Stimulated activated CD8-positive, alpha-beta memory T cell treated with anti-CD3 and anti-CD28 coated beads, Interleukin-4, amount 100 ng/mL, for 4 hours (primary cell): ENCODE results near the gene HJURP.

Experiments
- DNase-seq, 2 donors: peaks; one replicate each; pipeline ENCODE4 v3.0.0-alpha.2; 2020; ENCODE audit warnings: low read depth in 2 of 2, low spot score in 1 of 2

Gene HJURP

DNA sequence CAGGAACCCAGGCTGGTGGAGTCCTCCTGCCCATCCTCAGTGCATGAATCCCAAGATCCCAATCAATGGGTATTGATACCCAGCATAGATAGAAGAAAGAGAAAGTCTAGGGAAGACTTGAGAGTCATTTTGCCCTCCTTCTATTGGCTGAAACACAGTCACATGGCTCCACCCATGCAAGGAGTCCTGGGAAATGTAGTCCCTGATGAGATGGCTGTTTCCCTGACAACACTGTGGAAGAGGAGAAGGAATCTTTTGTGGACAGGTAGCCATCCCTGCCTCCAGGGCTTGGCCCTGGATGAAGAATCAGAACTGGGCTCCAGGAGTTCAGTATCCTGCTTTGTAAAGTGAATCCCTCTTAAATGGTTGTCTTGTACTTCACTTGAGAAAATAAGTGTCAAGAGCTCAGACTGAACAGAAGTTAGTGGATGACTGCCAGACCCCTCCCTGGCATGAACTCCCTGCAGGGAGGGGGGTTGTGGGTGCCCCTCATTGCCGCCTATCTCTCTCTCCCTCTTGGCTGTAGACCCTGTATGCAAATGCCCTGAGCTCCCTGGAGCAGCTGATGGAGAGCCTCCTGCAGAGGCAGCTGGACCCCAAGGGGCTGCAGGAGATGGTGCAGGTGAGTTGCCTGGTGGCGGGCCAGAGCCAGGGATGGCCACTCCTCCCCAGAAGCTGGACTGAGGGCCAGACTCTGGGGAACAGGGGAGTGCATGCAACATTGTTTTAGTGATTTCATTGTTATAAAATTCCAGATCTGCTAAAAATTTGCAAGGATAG is 40.1 kb downstream of the HJURP start:
- DNase-seq, result no peak

DNA sequence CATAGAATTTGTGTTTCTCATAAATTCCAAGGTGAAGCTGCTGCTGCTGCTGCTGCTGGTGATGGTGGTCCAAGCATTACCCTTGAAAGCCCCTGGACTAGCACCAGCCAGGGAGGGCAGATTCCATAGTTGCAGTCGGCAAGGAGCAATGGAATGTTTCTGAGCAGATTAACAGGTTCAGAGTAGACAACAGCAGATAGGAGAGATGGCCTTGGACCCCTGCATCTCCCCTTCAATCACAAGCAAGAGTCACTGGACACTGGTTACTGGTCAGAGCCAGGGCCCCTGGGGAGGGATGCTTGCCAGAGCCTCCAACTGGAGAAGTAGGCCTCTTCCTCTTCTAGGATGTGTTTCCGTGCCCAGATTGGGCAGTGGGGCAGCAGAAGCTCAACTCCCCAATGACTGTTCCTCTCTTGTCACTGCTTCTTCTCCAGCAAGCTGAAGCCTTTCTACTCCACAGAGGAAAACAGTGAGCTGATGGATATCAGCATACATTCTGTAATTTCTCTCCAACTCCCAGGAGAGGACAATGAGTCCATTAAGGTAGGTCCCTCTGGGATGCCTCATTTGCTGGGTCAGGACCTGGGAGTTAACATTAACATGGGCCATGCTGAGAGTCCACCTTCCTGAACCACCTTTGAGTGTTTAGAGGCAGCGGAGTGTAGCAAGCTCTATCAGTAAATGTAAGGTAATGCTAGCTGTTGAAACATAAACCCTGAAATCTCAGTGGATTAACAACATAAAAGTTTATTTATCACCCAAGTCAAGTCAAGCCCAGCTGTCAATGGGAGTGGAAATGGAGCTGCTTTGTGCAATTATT is 40.9 kb downstream of the HJURP start:
- DNase-seq, result no peak

DNA sequence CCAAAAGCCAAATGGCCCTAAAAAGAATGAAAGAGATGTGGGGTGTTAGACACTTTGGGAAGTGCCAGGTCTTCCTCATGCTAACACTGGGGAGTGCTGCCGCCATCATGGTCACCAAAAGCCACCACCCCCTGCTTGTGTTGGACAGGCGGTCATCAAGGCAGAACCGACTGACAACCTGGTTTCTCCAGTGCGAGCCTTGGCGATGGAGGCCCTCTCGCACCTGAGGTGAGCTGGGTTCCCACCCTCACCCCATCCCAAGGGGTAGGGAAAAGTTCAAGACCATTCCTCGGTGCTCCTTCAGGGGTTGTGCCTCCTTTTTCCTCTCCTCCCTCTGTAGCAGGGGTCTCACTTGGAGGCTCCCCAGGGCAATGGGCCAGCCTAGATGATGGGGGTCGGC is 42.6 kb downstream of the HJURP start:
- no peak for DNase-seq

DNA sequence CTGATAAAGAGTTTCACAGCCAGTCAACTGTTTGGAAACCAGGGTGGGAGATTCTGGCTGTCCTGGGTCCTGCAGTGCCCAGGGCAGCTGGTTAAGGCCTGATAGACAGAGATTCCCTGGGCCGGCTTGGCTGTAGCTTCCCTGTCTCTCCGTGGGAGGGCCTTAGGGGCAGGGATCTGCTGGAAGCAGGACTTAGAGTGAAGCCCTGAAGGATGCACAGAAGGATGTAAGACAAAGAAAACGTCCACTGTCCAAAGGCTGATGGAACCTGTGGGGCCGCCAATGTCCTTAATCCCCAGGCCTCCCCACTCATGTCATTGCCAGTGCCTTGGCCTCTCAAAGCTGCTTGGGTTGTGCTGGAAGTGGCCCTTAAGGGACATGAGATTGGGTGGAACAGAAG is 43.2 kb downstream of the HJURP start:
- no peak for DNase-seq

DNA sequence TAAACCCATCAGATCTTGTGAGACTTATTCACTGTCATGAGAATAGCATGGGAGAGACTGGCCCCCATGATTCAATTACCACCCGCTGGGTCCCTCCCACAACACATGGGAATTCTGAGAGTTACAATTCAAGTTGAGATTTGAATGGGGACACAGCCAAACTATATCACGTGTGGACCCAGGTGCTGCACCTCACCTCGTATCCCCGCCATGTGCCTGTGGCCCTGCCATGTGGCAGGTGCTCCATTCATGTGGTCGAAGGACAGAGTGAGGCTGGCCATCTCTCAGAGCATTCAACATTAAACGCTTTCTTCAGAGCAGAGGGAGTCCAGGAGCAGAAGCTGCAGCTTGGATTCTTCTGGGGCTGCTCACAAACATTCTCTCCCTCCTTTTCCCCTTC is 44.0 kb downstream of the HJURP start:
- DNase-seq, result no peak

DNA sequence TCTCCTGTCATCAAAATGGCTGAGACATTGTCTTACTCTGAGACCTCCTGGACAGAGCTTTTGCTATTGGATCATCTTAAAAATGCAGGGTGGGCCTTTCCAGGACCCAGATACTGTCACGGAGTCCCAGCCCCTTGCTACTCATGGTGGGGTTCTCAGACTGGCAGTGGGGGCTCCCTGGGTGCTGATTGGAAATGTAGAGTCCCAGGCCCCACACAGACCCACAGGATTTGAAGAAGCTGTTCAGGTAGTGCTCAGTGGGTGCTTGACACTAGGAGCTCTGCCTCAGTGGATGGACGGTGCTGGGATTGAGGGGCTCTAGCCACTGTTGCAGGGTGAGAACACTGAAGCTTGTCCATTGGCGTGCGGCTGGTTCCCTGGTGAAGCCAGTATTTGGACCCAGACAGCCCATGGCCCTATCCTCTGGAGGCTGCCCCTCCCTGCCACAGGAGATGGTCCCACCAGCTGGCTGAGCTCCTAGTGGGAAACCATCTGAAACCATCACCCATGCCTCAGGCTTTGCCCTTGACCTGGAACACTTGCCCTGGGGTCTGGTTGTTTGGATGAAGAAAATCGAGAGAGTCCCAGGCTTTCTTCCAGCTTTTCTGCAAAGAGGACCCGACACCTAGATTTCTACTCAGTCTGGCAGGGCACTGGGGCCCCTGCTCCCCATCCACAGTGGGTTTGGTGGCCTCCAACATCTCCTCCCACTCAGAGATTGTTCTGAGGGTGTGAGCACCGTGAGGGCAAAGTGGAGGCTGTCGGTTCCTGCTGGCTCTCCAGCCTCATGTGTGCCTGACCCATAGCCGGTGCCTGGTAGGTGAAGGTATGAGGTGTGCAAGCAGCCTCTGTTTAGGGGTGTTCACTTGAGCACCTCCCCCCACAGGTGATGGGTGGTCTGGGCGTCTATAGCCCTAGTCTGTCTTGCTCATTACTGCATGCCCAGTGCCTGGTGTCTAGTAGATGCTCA is 46.1 kb downstream of the HJURP start:
- DNase-seq, result no peak

DNA sequence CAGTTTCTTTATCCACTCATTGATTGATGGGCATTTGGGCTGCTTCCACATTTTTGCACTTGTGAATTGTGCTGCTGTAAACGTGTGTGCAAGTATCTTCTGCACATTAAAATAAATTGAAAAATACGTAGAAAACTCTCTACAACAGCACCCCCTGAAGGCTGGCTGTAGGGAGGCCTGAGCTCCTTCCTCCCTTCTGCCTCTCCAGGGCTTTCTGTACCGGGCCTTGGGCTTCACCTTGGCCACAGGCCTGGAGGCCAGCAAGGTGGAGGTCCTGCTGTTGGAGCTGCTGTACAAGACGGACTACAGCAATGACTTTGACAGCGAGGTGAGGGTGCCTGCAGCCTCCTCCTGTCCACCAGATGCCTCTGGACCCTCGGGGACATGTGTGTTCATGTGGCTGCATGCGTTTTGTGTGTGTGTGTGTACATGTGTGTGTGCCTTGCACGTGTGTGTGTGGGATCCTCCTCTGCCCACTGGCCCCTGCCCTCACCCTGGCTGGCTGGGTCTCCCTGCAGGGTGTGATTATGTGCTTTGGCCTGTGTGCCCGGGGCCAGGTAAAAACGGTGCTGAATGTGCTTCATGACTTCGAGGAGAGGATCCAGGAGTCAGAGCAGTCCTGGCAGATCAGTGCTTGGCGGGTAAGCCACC is 47.0 kb downstream of the HJURP start:
- DNase-seq, result no peak

DNA sequence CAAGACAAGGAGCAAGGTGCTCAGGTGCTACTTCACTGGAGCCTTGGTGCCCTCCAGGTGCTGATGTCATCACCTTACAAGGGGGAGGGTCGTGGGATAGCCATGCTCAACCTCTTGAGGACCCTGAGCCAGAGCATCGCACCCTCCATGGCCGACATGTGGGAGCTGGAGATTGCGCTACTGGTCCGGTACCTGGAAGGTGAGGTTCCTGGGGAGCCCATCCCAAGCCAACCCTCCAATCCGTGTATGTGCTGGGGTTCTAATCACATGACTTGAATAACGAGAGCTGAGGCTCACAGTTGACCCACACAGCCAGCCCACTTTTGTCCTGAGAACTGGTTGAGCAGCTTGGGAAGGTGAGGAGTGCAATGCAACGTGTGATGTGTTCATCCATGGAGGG is 50.3 kb downstream of the HJURP start:
- no peak for DNase-seq

DNA sequence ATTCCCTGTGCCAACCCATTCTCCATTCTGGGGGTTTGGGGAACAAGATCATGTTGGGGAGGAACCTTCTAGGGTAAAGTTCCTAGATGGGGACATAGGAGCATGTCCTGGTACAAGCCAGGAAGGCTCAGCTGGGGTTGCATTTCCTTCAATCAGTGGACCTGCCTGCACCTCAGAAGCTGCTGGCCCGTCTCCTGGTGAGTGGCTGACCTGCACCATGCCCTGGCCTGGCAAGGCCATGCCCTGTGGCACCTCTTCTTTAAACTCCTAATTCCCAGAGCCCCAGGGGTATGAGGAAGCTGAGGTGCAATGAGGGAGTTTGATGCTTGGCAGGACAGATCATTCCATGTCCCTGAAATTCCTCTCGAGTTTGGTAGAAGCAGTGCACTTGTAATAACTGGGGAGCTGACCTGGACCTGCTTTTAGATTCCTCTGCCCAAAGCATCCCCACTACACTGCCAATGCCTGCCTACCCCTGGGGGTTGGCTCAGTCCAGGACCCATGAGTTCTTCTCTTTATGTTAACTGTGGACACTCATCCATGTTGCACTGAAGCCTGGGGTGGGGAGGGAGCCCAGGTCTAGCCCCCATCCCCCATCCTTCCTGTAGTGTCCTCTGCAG is 50.9 kb downstream of the HJURP start:
- DNase-seq, result no peak

DNA sequence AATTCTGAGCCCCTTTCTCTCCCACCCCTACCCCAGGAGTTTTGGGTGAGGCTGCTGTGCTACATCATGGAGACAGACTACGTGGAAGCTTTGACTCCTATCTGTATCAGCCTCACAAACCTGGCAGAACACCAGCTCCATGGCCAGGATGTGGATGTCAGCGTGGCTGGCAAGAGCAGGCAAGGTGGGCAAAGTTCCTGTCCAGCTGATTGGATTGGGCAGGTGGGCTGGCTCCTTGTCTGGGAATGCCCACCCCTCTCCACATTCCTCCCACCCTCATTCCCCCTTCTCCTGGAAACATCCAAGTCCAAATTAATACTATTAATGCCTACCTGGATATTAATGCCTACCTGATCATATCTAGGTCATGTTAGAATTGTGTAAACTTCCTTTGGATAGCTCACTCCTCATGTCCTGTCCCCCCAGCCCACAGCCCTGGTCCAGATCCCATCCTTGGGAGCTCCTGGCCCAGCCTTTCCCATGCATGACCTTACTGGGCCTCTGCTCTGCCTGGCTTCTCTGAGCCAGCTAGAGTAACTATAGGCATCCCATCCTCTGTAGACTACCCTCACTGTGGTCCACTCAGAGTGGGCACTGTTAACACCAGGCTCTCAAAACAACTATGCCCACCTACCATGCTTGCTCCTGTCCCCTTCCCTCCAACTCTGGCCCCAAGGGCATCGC is 52.1 kb downstream of the HJURP start:
- DNase-seq, result no peak

DNA sequence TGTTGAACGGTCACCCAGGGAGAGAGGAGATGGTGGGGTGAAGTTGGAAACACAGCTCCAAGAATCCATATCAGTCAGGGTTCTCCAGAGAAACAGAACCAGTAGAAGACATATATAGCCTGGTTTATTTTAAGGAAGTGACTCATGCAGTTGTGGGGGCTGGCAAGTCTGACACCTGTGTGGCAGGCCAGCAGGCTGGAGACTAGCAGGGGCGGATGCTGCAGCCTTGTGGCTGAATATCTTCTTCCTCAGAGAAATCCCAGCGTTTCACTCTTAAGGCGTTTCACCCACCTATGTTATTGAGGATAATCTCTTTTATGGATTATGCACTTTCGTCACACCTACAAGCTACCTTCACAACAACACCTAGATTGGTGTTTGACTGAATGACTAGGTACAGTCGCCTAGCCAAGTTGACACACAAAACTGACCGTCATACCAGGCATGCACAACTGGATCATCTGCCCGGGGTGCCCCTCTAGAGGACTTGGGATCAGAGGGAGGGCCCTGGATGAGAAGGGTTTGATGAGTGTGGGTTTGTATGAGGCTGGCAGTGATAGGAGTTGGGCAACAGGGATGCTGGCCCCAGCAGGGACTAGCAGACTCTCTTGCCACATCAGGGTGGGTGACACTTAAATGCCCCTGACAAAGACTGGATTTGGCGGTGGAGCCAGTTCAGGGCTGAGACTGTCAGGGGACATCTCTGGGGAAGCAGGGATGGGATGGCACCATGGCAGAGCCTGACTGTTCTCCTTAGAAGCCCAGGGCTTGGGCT is 52.8 kb downstream of the HJURP start:
- no peak for DNase-seq

DNA sequence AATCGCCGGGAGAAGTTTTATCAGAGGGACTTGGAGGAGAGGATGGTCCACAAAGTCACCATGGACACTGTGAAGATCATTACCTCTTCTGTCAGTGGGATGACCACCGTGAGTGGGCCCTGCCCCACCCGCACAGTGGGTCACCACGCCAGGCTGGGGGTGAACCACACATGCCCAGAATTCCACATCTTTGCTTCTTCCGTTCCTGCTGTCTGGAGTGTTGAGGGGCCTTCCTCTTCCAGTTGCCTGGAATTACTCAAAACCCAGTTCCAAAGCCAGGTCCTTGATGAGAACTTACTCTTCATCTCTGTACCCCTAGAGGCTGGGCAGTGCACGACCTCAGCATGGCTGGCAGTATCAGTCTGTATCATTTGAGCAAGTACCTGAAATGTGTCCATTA is 54.1 kb downstream of the HJURP start:
- no peak for DNase-seq

DNA sequence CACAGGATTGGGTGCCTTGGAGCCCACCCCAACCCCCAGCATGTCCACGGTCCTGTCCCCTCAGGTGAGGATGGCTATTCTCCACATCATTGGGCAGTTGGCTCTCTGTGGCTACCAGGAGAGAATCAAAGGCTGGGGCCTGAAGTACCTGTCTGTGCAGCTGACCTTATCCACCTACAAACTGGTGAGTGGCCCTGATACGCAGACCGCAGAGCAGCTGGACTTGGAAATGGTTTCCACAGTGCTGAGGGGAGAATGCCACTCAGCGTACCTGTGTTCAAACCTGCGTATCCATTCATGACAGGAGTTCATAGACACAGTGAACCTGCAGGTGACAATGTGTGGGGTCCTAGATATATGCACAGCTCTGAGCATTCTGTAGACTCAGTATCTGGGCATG is 54.6 kb downstream of the HJURP start:
- DNase-seq, result no peak

DNA sequence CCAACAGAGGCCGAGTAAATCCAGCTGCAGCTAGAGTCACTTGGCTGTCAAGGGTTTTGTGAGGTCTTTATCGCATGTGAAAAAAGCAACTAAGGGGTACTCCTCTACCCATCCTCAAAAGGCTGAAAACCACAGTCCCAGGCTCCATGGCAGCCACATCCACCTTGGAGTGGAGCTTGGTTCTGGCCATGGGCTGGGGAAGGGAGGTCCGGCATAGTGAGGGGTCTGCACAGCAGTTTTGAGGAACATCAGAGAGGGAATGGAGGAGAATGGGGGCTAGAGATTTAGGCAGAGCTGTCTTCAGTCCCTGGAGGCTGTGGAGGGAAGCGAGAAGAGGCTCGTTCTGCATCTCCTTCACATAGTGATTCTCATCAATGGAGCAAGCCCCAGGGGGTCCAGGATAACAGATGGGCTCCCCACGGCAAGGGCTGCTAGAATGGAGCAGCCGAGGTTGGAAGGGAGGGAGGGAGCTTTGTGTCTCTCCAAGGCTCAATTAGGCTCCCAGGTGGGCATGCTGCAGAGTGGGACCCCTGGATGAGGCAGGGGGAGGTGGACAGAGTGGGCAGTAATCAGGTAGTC is 55.2 kb downstream of the HJURP start:
- no peak for DNase-seq

DNA sequence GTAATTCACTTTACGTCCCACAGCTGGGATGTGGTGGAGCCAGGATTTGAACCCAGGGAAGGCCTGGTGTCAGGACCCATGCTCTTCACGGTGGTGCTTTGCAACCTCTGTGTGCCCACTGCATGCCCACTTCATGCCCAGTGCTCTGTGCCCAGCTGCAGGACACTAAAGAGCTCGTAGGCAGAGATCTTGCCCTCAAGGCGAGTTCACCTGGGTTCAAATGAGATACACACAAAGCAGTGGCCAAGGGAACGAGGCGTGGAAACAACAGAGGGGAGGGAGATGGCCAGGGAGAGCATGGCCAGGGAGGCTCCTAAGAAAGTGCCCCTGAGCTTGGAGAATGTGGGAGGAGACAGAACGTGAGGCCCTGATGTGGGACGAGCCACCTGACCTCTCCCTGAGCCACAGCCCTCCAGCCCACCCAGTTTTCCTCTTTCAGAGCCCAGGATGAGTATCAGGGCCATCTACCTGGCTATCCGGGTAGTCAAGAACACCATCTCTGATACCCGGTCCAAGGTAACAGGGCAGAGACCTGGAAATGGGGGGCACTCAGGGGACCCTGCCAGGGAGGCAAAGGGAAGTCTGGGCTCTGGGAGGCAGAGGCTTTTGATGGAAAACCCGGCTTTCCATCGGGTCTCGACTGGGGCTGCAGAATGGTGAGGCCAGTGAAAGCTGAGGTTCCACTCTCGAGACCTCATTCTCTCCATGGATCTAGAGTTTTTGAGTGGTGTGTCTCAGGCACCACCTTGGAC is 55.8 kb downstream of the HJURP start:
- no peak for DNase-seq

DNA sequence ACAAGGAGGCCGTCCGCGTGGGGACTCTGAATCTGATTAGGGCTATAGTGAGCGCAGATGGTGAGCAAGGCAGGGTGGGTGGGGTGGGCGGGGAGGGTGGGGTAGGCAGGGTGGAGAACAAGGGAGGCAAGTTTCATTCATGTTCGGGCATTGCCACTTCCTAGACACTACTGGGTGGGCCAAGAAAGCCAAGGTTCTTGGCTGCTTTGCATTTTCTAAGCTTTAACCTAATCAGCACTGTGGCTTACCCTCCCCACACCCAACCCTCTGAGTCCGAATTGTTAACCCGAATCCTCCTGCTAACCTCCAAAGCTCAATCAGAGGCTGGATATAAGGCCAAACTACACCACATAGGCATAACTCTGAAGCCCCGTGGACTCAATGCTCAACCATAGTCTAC is 58.1 kb downstream of the HJURP start:
- DNase-seq, result no peak

DNA sequence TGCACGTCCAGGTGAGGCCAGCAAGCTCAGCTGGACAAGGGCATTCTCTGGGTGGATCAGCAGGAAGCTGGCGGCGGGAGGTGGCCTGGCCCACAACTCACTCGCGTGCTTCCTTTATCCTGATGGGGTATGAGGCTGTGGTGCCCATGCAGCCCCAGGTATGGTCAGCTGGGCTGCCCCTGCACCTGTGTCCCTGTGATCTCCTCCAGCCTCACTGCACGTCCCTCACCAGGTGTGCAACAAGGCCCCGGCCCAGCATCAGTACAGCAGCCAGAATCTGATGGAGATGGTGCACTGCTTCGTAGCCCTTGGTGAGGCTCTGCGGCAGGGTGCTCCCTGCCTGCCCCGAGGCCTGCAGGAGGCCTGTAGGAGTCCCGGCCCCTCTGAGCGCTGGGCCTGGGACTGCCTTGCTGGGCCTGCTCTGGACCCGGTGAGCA is 58.6 kb downstream of the HJURP start:
- no peak for DNase-seq

DNA sequence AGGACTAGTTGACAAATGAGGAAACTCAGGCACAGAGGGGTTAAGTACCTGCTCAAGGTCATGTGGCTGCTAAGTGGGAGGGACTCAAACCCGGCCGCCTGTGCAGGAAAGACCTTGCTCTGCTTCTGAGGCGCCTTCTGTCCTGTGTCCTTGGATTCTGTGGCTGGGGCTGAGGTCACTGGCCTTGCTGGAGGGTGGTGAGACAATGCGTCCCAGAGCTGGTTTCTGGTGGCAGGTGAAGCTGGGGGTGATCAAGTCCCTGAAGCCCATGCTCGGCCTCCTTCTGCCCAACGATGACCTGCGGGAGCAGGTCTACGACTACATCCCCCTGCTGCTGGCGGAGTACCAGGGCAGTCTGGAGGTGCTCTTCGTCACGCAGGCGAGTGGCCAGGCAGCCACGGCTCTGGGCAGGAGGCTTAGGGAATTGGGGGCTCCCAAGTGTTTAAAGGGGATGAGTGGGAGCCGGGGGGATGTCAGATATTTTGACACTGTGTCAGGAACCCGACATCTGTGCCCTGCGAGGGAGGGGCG is 60.1 kb downstream of the HJURP start:
- DNase-seq, result no peak
